Spleen (tissue), 11 donors: ENCODE data around the gene PSRC1. TPM values are rescaled to one million over a fixed set of nuclear protein-coding genes. Genes with fewer than 3 reads are reported as not detected.

Source experiments
- DNase-seq: peaks from one replicate; pipeline ENCODE4 v3.0.0-alpha.2; 2020
- H3K27ac ChIP-seq, 8 donors: fragments of 200-600 bp; sonication (generic) in 7 of 8; 1 replicate in 4 of 8; 2 replicates in 4 of 8; pipeline versions ENCODE4 v1.5.0 to v1.8.0; 2016 to 2021; ENCODE audit warnings: inconsistent platforms in 4 of 8, mild to moderate bottlenecking in 4 of 8, moderate library complexity in 1 of 8
- H3K27me3 ChIP-seq, 7 donors: fragments of 200-600 bp; sonication (generic) in 6 of 7; replicated peaks in 1 of 7; 1 replicate in 4 of 7; 2 replicates in 3 of 7; pipeline versions ENCODE4 v1.5.0 to v1.8.0; 2016 to 2021; ENCODE audit warnings: inconsistent platforms in 3 of 7, mild to moderate bottlenecking in 1 of 7
- H3K36me3 ChIP-seq, 6 donors: fragments of 200-600 bp; sonication (generic) in 5 of 6; 1 replicate in 4 of 6; 2 replicates in 2 of 6; pipeline versions ENCODE4 v1.5.0 to v1.8.0; 2016 to 2021; ENCODE audit warnings: inconsistent platforms in 2 of 6
- H3K4me1 ChIP-seq, 6 donors: fragments of 200-600 bp; sonication (generic) in 5 of 6; 1 replicate in 3 of 6; 2 replicates in 3 of 6; pipeline versions ENCODE4 v1.5.0 to v1.8.0; 2016 to 2021; ENCODE audit warnings: inconsistent platforms in 3 of 6
- H3K4me3 ChIP-seq, 8 donors: fragments of 200-600 bp; sonication (generic) in 7 of 8; 1 replicate in 4 of 8; 2 replicates in 4 of 8; pipeline versions ENCODE4 v1.5.0 to v1.8.0; 2016 to 2021; ENCODE audit warnings: inconsistent platforms in 4 of 8, mild to moderate bottlenecking in 4 of 8, moderate library complexity in 2 of 8
- H3K9me3 ChIP-seq, 8 donors: fragments of 200-600 bp; sonication (generic) in 7 of 8; 1 replicate in 4 of 8; 2 replicates in 4 of 8; pipeline versions ENCODE4 v1.5.0 to v1.8.0; 2016 to 2021; ENCODE audit warnings: inconsistent platforms in 4 of 8
- POLR2A ChIP-seq, 3 donors: fragments of 450-650 bp; IDR thresholded peaks; one replicate each; pipeline ENCODE4 v1.5.1; 2017; ENCODE audit warnings: antibody characterized with exemption in 3 of 3, mild to moderate bottlenecking in 1 of 3
- POLR2AphosphoS5 ChIP-seq, 3 donors: sonication (generic); formaldehyde crosslinking; IDR thresholded peaks; one replicate each; pipeline ENCODE4 v1.5.1; 2017; ENCODE audit warnings: antibody characterized with exemption in 3 of 3
- WGBS, 5 donors: extraction: QIAGEN DNeasy Blood & Tissue Kit in 3 of 5; methylation state at CpG; one replicate each; pipeline versions ENCODE4 v1.1.5 to v1.1.7; 2013 to 2018; 5-methylcytosine and 5-hydroxymethylcytosine counted together
- intact Hi-C: fragments of 100-400 bp; cut with DNase I; formaldehyde crosslinking; loops from one replicate; pipeline ENCODE4 v1.15.0; 2023; ENCODE audit warnings: low total_unique reads
- polyA plus RNA-seq, 3 donors: library from polyadenylated mRNA; stranded (reverse); fragments of 200-250 nt; gene quantifications; one replicate each; pipeline ENCODE4 v1.2.1, GENCODE V29; 2013
- total RNA-seq, 7 donors: library from RNA; depleted of rRNA in 3 of 7; stranded (reverse); fragments of >200 nt in 3 of 7; fragmentation: NEBNext Ultra II Directional in 4 of 7; extraction: Animal tissue kit (Norgen Biotek cat#: 25700) in 4 of 7; gene quantifications; one replicate each; pipeline versions ENCODE4 v1.1.0 to v1.2.1, GENCODE V29; 2016 to 2021
- TF ChIP-seq, protein P1 (sequence below), 11 experiments: fragments of 200-600 bp in 7 of 11; fragments of 450-650 bp in 4 of 11; sonication (generic) in 4 of 11; IDR thresholded peaks in 8 of 11; conservative IDR thresholded peaks in 3 of 11; 1 replicate in 7 of 11; 2 replicates in 4 of 11; pipeline versions ENCODE4 v1.4.0 to v1.8.0; 2016 to 2021; ENCODE audit warnings: antibody characterized with exemption in 11 of 11, inconsistent platforms in 4 of 11, mild to moderate bottlenecking in 1 of 11
- donor health status: healthy with polysubstance abuse.
- donor health status: DM: no; HTN: no; CAD: no; lungs with moderate emphysema.
- donor health status: DM: no; HTN: no; CAD: no.
- donor health status: Bipolar disorder and iron deficiency.
- donor health status: healthy.
- donor health status: DM: no; HTN: no; CAD: no.
- donor health status: DM: yes; HTN: yes; CAD: no.

PSRC1 gene
- total and polyA plus RNA-seq, 10 donors: 2.0 to 9.3 (median 3.5) TPM

DNA sequence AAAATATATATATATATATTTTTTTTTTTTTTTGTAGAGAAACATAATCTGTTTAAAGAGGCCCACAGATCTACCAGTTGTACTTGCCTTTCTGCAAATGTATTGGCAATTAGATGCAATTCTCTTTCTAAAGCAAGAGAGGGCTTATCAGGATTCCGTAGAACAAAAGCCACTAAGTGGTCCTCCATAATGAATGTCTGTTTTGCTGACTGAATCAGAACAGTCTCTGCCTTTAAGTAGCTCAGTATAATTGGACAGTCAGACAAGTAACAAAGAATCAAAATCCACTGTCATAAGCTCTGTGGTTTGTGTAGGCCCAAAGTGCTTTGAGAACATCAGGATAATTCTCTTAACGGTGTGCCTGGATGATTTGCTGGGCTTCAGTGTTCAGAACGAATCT is 51.9 kb downstream of the PSRC1 start:
- peaks cover 6 to 98% (median 88%) of the 10 kb centered on the region in 6 donors for H3K36me3 ChIP-seq
- WGBS, 5 donors: 83 to 94% (median 92%) methylated on average over 3 of the region's 3 CpGs
- H3K9me3 ChIP-seq: no peaks in the 10 kb centered on the region
- H3K4me1 ChIP-seq: peaks cover 0 to 5% (median 0%) of the 10 kb centered on the region in 6 donors
- no peak overlapping the region for H3K27ac ChIP-seq
- H3K4me3 ChIP-seq: no peak overlapping the region
- no peaks in the 10 kb centered on the region for H3K27me3 ChIP-seq
- intact Hi-C loops: no loop called here
- DNase-seq: no peak
- no peak for TF ChIP-seq POLR2AphosphoS5 (IDR thresholded peaks at IDR 0.05)
- TF ChIP-seq, protein P1, sequence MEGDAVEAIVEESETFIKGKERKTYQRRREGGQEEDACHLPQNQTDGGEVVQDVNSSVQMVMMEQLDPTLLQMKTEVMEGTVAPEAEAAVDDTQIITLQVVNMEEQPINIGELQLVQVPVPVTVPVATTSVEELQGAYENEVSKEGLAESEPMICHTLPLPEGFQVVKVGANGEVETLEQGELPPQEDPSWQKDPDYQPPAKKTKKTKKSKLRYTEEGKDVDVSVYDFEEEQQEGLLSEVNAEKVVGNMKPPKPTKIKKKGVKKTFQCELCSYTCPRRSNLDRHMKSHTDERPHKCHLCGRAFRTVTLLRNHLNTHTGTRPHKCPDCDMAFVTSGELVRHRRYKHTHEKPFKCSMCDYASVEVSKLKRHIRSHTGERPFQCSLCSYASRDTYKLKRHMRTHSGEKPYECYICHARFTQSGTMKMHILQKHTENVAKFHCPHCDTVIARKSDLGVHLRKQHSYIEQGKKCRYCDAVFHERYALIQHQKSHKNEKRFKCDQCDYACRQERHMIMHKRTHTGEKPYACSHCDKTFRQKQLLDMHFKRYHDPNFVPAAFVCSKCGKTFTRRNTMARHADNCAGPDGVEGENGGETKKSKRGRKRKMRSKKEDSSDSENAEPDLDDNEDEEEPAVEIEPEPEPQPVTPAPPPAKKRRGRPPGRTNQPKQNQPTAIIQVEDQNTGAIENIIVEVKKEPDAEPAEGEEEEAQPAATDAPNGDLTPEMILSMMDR (IDR thresholded peaks at IDR 0.05 in 8 of 11, conservative IDR thresholded peaks at IDR 0.05 in 3 of 11): no peak
- TF ChIP-seq POLR2A (IDR thresholded peaks at IDR 0.05): no peak

Other genes starting within 250 kb of the PSRC1 start
- gene WDR47, start 241.0 kb downstream of the PSRC1 start, total RNA-seq: 10 to 100 TPM in 6 of 7 donors, 1 to 10 TPM in 1; 9.8 to 20.1 (median 14.6) TPM
- 1 to 10 TPM; 1.9 to 3.5 (median 2.2) TPM for gene WDR47, start 241.0 kb downstream of the PSRC1 start, polyA plus RNA-seq
- gene TAF13, start 207.1 kb downstream of the PSRC1 start, total RNA-seq: 10 to 100 TPM; 18.0 to 32.5 (median 24.5) TPM
- 10 to 100 TPM in 2 of 3 donors, 1 to 10 TPM in 1; 9.0 to 22.5 (median 12.5) TPM for gene TAF13, start 207.1 kb downstream of the PSRC1 start, polyA plus RNA-seq
- 10 to 100 TPM; 23.1 to 48.2 (median 45.2) TPM for gene TMEM167B, start 192.4 kb downstream of the PSRC1 start, total RNA-seq
- gene TMEM167B, start 192.4 kb downstream of the PSRC1 start, polyA plus RNA-seq: 10 to 100 TPM; 19.1 to 20.4 (median 19.7) TPM
- gene ELAPOR1, start 169.0 kb downstream of the PSRC1 start, total RNA-seq: 10 to 100 TPM in 1 of 7 donors, 1 to 10 TPM in 6; 2.3 to 10.3 (median 5.5) TPM
- under 1 TPM; 0.26 to 0.36 (median 0.32) TPM for gene ELAPOR1, start 169.0 kb downstream of the PSRC1 start, polyA plus RNA-seq
- gene SARS1, start 69.2 kb downstream of the PSRC1 start, total RNA-seq: 100 to 1,000 TPM in 3 of 7 donors, 10 to 100 TPM in 4; 98.5 to 138 (median 99.4) TPM
- 10 to 100 TPM; 47.2 to 63.2 (median 50.1) TPM for gene SARS1, start 69.2 kb downstream of the PSRC1 start, polyA plus RNA-seq
- gene CELSR2, start 33.6 kb downstream of the PSRC1 start, total RNA-seq: 1 to 10 TPM in 5 of 7 donors, under 1 TPM in 2; 0.79 to 2.9 (median 1.4) TPM
- gene CELSR2, start 33.6 kb downstream of the PSRC1 start, polyA plus RNA-seq: under 1 TPM; 0.20 to 0.54 (median 0.46) TPM
- not detected for gene MYBPHL, start 23.9 kb upstream of the PSRC1 start, total RNA-seq
- gene MYBPHL, start 23.9 kb upstream of the PSRC1 start, polyA plus RNA-seq: not detected
- 10 to 100 TPM; 33.5 to 63.9 (median 43.6) TPM for gene SORT1, start 114.8 kb upstream of the PSRC1 start, total RNA-seq
- gene SORT1, start 114.8 kb upstream of the PSRC1 start, polyA plus RNA-seq: 1 to 10 TPM; 2.0 to 6.0 (median 3.5) TPM
- 10 to 100 TPM; 29.9 to 87.0 (median 62.2) TPM for gene PSMA5, start 143.3 kb upstream of the PSRC1 start, total RNA-seq
- gene PSMA5, start 143.3 kb upstream of the PSRC1 start, polyA plus RNA-seq: 10 to 100 TPM; 35.8 to 63.9 (median 61.2) TPM
- 1 to 10 TPM in 5 of 7 donors, under 1 TPM in 2; 0.46 to 2.5 (median 1.3) TPM for gene SYPL2, start 183.4 kb upstream of the PSRC1 start, total RNA-seq
- under 1 TPM; 0.26 to 0.51 (median 0.41) TPM for gene SYPL2, start 183.4 kb upstream of the PSRC1 start, polyA plus RNA-seq
- 10 to 100 TPM in 2 of 7 donors, 1 to 10 TPM in 5; 7.9 to 11.9 (median 8.7) TPM for gene ATXN7L2, start 200.8 kb upstream of the PSRC1 start, total RNA-seq
- 10 to 100 TPM in 2 of 3 donors, 1 to 10 TPM in 1; 7.1 to 16.8 (median 12.2) TPM for gene ATXN7L2, start 200.8 kb upstream of the PSRC1 start, polyA plus RNA-seq
- gene CYB561D1, start 210.9 kb upstream of the PSRC1 start, total RNA-seq: 10 to 100 TPM in 6 of 7 donors, 1 to 10 TPM in 1; 8.6 to 17.6 (median 13.7) TPM
- 1 to 10 TPM; 4.5 to 8.0 (median 6.0) TPM for gene CYB561D1, start 210.9 kb upstream of the PSRC1 start, polyA plus RNA-seq
- gene AMIGO1, start 226.6 kb upstream of the PSRC1 start, total RNA-seq: 1 to 10 TPM; 3.7 to 8.5 (median 6.0) TPM
- under 1 TPM; 0.57 to 0.99 (median 0.67) TPM for gene AMIGO1, start 226.6 kb upstream of the PSRC1 start, polyA plus RNA-seq